Measurements from ENCODE around the gene TPCN1. TPM values are rescaled to one million over a fixed set of nuclear protein-coding genes. Genes with fewer than 3 reads are reported as not detected.
A peak's percentile ranks its signal among the peaks of the same experiment; 100 is the strongest.

Gene TPCN1
- total and polyA plus RNA-seq, 2 of the 13 experiments (the other 11 are each of a cell fraction or from before 2014, with no cell fraction given) = 8.0 to 26.8 TPM

DNA sequence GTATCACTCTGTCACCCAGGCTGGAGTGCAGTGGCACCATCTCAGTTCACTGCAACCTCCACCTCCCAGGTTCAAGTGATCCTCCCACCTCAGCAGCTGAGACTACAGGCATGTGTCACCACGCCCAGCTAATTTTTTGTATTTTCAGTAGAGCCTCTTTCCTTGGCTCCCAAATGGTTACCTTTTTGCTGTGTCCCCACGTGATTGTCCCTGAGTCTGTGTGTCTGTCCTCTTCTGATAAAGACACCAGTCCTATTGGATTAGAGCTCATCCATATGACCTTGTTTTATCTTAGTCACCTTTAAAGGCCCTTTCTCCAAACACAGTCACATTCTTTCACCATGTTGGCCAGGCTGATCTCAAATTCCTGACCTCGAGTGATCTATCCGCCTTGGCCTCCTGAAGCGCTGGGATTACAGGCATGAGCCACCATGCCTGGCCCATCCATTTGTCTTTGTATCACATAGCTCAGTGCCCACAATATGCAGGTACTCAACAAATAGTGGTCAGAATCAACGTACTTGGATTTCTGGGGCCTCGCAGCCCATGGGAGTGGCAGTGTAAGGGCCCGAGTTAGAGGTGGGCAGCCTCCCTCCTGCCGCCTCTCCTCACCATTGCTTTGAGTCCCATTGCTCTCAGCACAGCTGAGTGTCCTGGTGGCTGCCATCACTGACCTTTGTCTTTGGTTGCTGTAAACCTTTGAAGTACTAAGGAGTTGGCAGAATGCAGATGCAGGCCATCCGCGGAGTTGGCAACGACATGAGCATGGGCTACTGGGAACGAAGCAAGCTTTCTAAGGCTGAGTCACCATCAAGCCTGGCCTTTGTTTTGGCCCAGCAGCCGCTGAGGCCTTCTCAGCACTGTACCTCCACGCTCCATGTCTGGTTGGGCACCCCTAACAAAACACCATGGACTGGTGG lies 9.3 kb downstream of the TPCN1 start (continued):
- TF ChIP-seq, protein P1, sequence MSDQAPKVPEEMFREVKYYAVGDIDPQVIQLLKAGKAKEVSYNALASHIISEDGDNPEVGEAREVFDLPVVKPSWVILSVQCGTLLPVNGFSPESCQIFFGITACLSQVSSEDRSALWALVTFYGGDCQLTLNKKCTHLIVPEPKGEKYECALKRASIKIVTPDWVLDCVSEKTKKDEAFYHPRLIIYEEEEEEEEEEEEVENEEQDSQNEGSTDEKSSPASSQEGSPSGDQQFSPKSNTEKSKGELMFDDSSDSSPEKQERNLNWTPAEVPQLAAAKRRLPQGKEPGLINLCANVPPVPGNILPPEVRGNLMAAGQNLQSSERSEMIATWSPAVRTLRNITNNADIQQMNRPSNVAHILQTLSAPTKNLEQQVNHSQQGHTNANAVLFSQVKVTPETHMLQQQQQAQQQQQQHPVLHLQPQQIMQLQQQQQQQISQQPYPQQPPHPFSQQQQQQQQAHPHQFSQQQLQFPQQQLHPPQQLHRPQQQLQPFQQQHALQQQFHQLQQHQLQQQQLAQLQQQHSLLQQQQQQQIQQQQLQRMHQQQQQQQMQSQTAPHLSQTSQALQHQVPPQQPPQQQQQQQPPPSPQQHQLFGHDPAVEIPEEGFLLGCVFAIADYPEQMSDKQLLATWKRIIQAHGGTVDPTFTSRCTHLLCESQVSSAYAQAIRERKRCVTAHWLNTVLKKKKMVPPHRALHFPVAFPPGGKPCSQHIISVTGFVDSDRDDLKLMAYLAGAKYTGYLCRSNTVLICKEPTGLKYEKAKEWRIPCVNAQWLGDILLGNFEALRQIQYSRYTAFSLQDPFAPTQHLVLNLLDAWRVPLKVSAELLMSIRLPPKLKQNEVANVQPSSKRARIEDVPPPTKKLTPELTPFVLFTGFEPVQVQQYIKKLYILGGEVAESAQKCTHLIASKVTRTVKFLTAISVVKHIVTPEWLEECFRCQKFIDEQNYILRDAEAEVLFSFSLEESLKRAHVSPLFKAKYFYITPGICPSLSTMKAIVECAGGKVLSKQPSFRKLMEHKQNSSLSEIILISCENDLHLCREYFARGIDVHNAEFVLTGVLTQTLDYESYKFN (CRISPR knock-in tag; conservative IDR thresholded peaks at IDR 0.05) = peak; percentile 33; the same call in 1 of the 2 replicates
- no peak for TF ChIP-seq STAG1 (CRISPR knock-in tag; IDR thresholded peaks at IDR 0.05)
- no peak for TF ChIP-seq RARG (CRISPR knock-in tag; IDR thresholded peaks at IDR 0.05; ENCODE audit: low read depth)
- TF ChIP-seq, protein P2, sequence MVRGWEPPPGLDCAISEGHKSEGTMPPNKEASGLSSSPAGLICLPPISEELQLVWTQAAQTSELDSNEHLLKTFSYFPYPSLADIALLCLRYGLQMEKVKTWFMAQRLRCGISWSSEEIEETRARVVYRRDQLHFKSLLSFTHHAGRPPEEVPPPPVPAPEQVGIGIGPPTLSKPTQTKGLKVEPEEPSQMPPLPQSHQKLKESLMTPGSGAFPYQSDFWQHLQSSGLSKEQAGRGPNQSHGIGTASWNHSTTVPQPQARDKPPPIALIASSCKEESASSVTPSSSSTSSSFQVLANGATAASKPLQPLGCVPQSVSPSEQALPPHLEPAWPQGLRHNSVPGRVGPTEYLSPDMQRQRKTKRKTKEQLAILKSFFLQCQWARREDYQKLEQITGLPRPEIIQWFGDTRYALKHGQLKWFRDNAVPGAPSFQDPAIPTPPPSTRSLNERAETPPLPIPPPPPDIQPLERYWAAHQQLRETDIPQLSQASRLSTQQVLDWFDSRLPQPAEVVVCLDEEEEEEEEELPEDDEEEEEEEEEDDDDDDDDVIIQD (CRISPR knock-in tag; IDR thresholded peaks at IDR 0.05; ENCODE audit: low read depth) = 0 out of 2 replicates have a peak, but pooled peaks have one; percentile 21
- no peak for TF ChIP-seq SMAD1 (CRISPR knock-in tag; IDR thresholded peaks at IDR 0.05; ENCODE audit: borderline replicate concordance, low read depth)
- TF ChIP-seq ZNF326 (CRISPR knock-in tag; IDR thresholded peaks at IDR 0.05; ENCODE audit: borderline replicate concordance) = no peak
- TF ChIP-seq REST (IDR thresholded peaks at IDR 0.05; ENCODE audit: borderline replicate concordance in 1 of 2, low read depth in 1 of 2, low read length in 2 of 2) = no peak
- peak; percentile 34; the same call in 1 of the 2 replicates for TF ChIP-seq ZMYM4 (CRISPR knock-in tag; IDR thresholded peaks at IDR 0.05)
- TF ChIP-seq, protein P3, sequence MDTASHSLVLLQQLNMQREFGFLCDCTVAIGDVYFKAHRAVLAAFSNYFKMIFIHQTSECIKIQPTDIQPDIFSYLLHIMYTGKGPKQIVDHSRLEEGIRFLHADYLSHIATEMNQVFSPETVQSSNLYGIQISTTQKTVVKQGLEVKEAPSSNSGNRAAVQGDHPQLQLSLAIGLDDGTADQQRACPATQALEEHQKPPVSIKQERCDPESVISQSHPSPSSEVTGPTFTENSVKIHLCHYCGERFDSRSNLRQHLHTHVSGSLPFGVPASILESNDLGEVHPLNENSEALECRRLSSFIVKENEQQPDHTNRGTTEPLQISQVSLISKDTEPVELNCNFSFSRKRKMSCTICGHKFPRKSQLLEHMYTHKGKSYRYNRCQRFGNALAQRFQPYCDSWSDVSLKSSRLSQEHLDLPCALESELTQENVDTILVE (CRISPR knock-in tag; IDR thresholded peaks at IDR 0.05) = no peak
- TF ChIP-seq NFKBIZ (CRISPR knock-in tag; IDR thresholded peaks at IDR 0.05) = no peak
- no peak for TF ChIP-seq FOXP1 (IDR thresholded peaks at IDR 0.05)
- peak; percentile 19; the same call in 1 of the 2 replicates for TF ChIP-seq FOXP1 (CRISPR knock-in tag; IDR thresholded peaks at IDR 0.05)
- 0 out of 2 replicates have a peak, but pooled peaks have one; percentile 66 for TF ChIP-seq KLF11 (CRISPR knock-in tag; IDR thresholded peaks at IDR 0.05)
- no peak for TF ChIP-seq SOX6 (IDR thresholded peaks at IDR 0.05)
- TF ChIP-seq SOX6 (CRISPR knock-in tag; IDR thresholded peaks at IDR 0.05) = peak; percentile 50
- no peak for TF ChIP-seq ZNF138 (CRISPR knock-in tag; IDR thresholded peaks at IDR 0.05; ENCODE audit: low read depth)
- TF ChIP-seq ZNF3 (CRISPR knock-in tag; IDR thresholded peaks at IDR 0.05) = no peak
- TF ChIP-seq NAIF1 (CRISPR knock-in tag; IDR thresholded peaks at IDR 0.05; ENCODE audit: borderline replicate concordance) = no peak
- no peak for TF ChIP-seq FOXK1 (CRISPR knock-in tag; IDR thresholded peaks at IDR 0.05; ENCODE audit: borderline replicate concordance, low read depth)
- 0 out of 2 replicates have a peak, but pooled peaks have one; percentile 23 for TF ChIP-seq SIX4 (CRISPR knock-in tag; IDR thresholded peaks at IDR 0.05)
- TF ChIP-seq NCOA2 (CRISPR knock-in tag; IDR thresholded peaks at IDR 0.05) = peak; percentile 62
